ENCODE results near the gene HHIPL1.

The HHIPL1 gene

GRCh38 chr14:99674064-99674650 lies 29.2 kb downstream of the HHIPL1 start:
- CTCF ChIA-PET, result no interaction called here
- no peak for DNase-seq (ENCODE audit: low spot score)
- POLR2A ChIA-PET (ENCODE audit: low non-redundant PET), result no interaction called here
- TF ChIP-seq CTCF (conservative IDR thresholded peaks at IDR 0.05; ENCODE audit: low read depth), result no peak
- no peak overlapping the region for H3K27ac ChIP-seq

- POLR2A ChIA-PET (ENCODE audit: low non-redundant PET), result no interaction called here
- DNase-seq (ENCODE audit: low spot score), result no peak
Measured at GRCh38 chr14:99674776-99675381, 29.9 kb downstream of the HHIPL1 start.

GRCh38 chr14:99675382-99675835 lies 30.5 kb downstream of the HHIPL1 start:
- no peak for DNase-seq (ENCODE audit: low spot score)
- CTCF ChIA-PET, result no interaction called here
- TF ChIP-seq CTCF (conservative IDR thresholded peaks at IDR 0.05; ENCODE audit: low read depth), result no peak
- POLR2A ChIA-PET (ENCODE audit: low non-redundant PET), result no interaction called here
- no peak overlapping the region for H3K27ac ChIP-seq

More at GRCh38 chr14:99674776-99675381, 29.9 kb downstream of the HHIPL1 start:
- no peak overlapping the region for H3K27ac ChIP-seq
- CTCF ChIA-PET, result no interaction called here
- TF ChIP-seq CTCF (conservative IDR thresholded peaks at IDR 0.05; ENCODE audit: low read depth), result no peak

- DNase-seq (ENCODE audit: low spot score), result no peak
- CTCF ChIA-PET, result no interaction called here
- H3K27ac ChIP-seq, result no peak overlapping the region
- POLR2A ChIA-PET (ENCODE audit: low non-redundant PET), result no interaction called here
- TF ChIP-seq CTCF (conservative IDR thresholded peaks at IDR 0.05; ENCODE audit: low read depth), result no peak
Measured at GRCh38 chr14:99675951-99676350, 31.0 kb downstream of the HHIPL1 start.

- TF ChIP-seq CTCF (conservative IDR thresholded peaks at IDR 0.05; ENCODE audit: low read depth), result no peak
- ChIA-PET CTCF (interaction anchor here (0.6 kb wide), 1 partner anchor 101 kb away, joined by 3 read pairs; no protein-coding TSS in a partner anchor), POLR2A (ENCODE audit: low non-redundant PET) (no interaction called here)
- no peak for DNase-seq (ENCODE audit: low spot score)
- no peak overlapping the region for H3K27ac ChIP-seq
Measured at GRCh38 chr14:99676657-99677056, 31.7 kb downstream of the HHIPL1 start.

- no peak for DNase-seq (ENCODE audit: low spot score)
- POLR2A ChIA-PET (ENCODE audit: low non-redundant PET), result no interaction called here
- no peak overlapping the region for H3K27ac ChIP-seq
- CTCF ChIA-PET, result interaction anchor here (0.6 to 0.9 kb wide), 4 partner anchors 9 to 171 kb away, joined by 3 to 4 read pairs (median 3); no protein-coding TSS in a partner anchor
- TF ChIP-seq CTCF (conservative IDR thresholded peaks at IDR 0.05; ENCODE audit: low read depth), result no peak
Measured at GRCh38 chr14:99677231-99678140, 32.6 kb downstream of the HHIPL1 start.
